GM23338 (cell line): ENCODE measurements around the gene CEP95. TPM values are rescaled to one million over a fixed set of nuclear protein-coding genes. Genes with fewer than 3 reads are reported as not detected.

Experiments
- ATAC-seq: fragments of 200-7000 bp; cut with Tn5 transposase; 3 replicates; pipeline ENCODE4 v1.9.1; 2020
- DNase-seq: peaks from one replicate; pipeline ENCODE4 v3.0.0-alpha.2; 2015; ENCODE audit warnings: low spot score
- H2AFZ ChIP-seq: fragments of 200-600 bp; sonication (generic); 2 replicates; pipeline ENCODE4 v1.8.0; 2016; ENCODE audit warnings: antibody characterized with exemption, mild to moderate bottlenecking, moderate library complexity
- H3F3A ChIP-seq: fragments of 200-600 bp; sonication (generic); replicated peaks from 2 replicates; pipeline ENCODE4 v1.8.0; 2017; ENCODE audit warnings: antibody characterized with exemption, mixed run types, low read depth
- H3K27ac ChIP-seq: fragments of 200-600 bp; sonication (generic); 2 replicates; pipeline ENCODE4 v1.6.1; 2016; ENCODE audit warnings: low read depth
- H3K27me3 ChIP-seq: fragments of 200-600 bp; sonication (generic); 2 replicates; pipeline ENCODE4 v1.8.0; 2016; ENCODE audit warnings: mild to moderate bottlenecking, mixed run types, moderate library complexity; ENCODE audit not compliant: insufficient read depth
- H3K36me3 ChIP-seq: fragments of 200-600 bp; sonication (generic); 2 replicates; pipeline ENCODE4 v1.8.0; 2016; ENCODE audit warnings: mild to moderate bottlenecking; ENCODE audit not compliant: insufficient read depth
- H3K4me1 ChIP-seq: fragments of 200-600 bp; sonication (generic); 2 replicates; pipeline ENCODE4 v1.8.0; 2016; ENCODE audit warnings: mild to moderate bottlenecking, moderate library complexity; ENCODE audit not compliant: insufficient read depth
- H3K4me2 ChIP-seq: fragments of 200-600 bp; sonication (generic); 2 replicates; pipeline ENCODE4 v1.7.1; 2017; ENCODE audit warnings: mixed run types
- H3K4me3 ChIP-seq: fragments of 200-600 bp; sonication (generic); 2 replicates; pipeline ENCODE4 v1.6.1; 2016; ENCODE audit warnings: mixed run types
- H3K79me2 ChIP-seq: fragments of 200-600 bp; sonication (generic); replicated peaks from 2 replicates; pipeline ENCODE4 v1.8.0; 2017; ENCODE audit warnings: mild to moderate bottlenecking; ENCODE audit not compliant: insufficient read depth
- H3K9me2 ChIP-seq: fragments of 200-600 bp; sonication (generic); 2 replicates; pipeline ENCODE4 v1.8.0; 2017; ENCODE audit not compliant: insufficient read depth
- H4K20me1 ChIP-seq: fragments of 200-600 bp; sonication (generic); replicated peaks from 2 replicates; pipeline ENCODE4 v1.8.0; 2017; ENCODE audit warnings: mild to moderate bottlenecking; ENCODE audit not compliant: insufficient read depth
- H3K27ac Mint-ChIP-seq: 2 replicates; pipeline ENCODE4 v1.8.0; 2020; ENCODE audit warnings: inconsistent platforms, mild to moderate bottlenecking, moderate library complexity, mixed read lengths
- H3K27me3 Mint-ChIP-seq: 3 replicates; pipeline ENCODE4 v1.8.0; 2022; ENCODE audit warnings: low read depth, mild to moderate bottlenecking, moderate library complexity, mixed read lengths, inconsistent platforms; ENCODE audit not compliant: insufficient read depth, poor library complexity
- H3K36me3 Mint-ChIP-seq: 3 replicates; pipeline ENCODE4 v1.8.0; 2021; ENCODE audit warnings: low read depth, mild to moderate bottlenecking, inconsistent platforms, moderate library complexity, mixed read lengths
- H3K4me1 Mint-ChIP-seq: 3 replicates; pipeline ENCODE4 v1.8.0; 2020; ENCODE audit warnings: mild to moderate bottlenecking, inconsistent platforms, mixed read lengths
- H3K4me3 Mint-ChIP-seq: 3 replicates; pipeline ENCODE4 v1.8.0; 2021; ENCODE audit warnings: moderate library complexity, mild to moderate bottlenecking, inconsistent platforms, mixed read lengths
- H3K9me3 Mint-ChIP-seq: 3 replicates; pipeline ENCODE4 v1.8.0; 2020; ENCODE audit warnings: moderate library complexity, mild to moderate bottlenecking, inconsistent platforms, mixed read lengths
- CREB1 ChIP-seq: fragments of 250-450 bp; sonication (Bioruptor Pico); IDR thresholded peaks from 2 replicates; pipeline ENCODE4 v1.5.0; 2020; ENCODE audit warnings: low read depth, mild to moderate bottlenecking, moderate library complexity
- CTCF ChIP-seq, 2 experiments: fragments of 200-600 bp in 1 of 2; sonication (generic) in 1 of 2; conservative IDR thresholded peaks; 2 replicates each; pipeline versions ENCODE4 v1.5.1 to v1.6.1; 2016 to 2017; ENCODE audit warnings: antibody characterized with exemption in 2 of 2, low read depth in 2 of 2, mild to moderate bottlenecking in 2 of 2, moderate library complexity in 1 of 2
- ETS1 ChIP-seq: IDR thresholded peaks from 2 replicates; pipeline ENCODE4 v1.6.1; 2016; ENCODE audit warnings: antibody characterized with exemption
- EZH2 ChIP-seq: fragments of 200-600 bp; sonication (generic); IDR thresholded peaks from one replicate; pipeline ENCODE4 v1.8.0; 2017; ENCODE audit warnings: antibody characterized with exemption, mild to moderate bottlenecking, low read depth; ENCODE audit not compliant: unreplicated experiment
- EZH2phosphoT487 ChIP-seq: fragments of 200-600 bp; sonication (generic); IDR thresholded peaks from one replicate; pipeline ENCODE4 v1.8.1; 2018; ENCODE audit warnings: antibody characterized with exemption; ENCODE audit not compliant: unreplicated experiment
- JUNB ChIP-seq: IDR thresholded peaks from one replicate; pipeline ENCODE4 v1.6.1; 2016; ENCODE audit warnings: antibody characterized with exemption; ENCODE audit not compliant: unreplicated experiment
- NANOG ChIP-seq: IDR thresholded peaks from 2 replicates; pipeline ENCODE4 v1.6.1; 2016; ENCODE audit warnings: antibody characterized with exemption, borderline replicate concordance
- POLR2AphosphoS5 ChIP-seq: IDR thresholded peaks from 2 replicates; pipeline ENCODE4 v1.6.1; 2016; ENCODE audit warnings: antibody characterized with exemption, low read depth
- REST ChIP-seq: IDR thresholded peaks from one replicate; pipeline ENCODE4 v1.6.1; 2018; ENCODE audit warnings: antibody characterized with exemption; ENCODE audit not compliant: unreplicated experiment
- STAT1 ChIP-seq: IDR thresholded peaks from one replicate; pipeline ENCODE4 v1.6.1; 2016; ENCODE audit warnings: antibody characterized with exemption; ENCODE audit not compliant: unreplicated experiment
- ZNF114 ChIP-seq: fragments of 250-450 bp; sonication (Bioruptor Pico); IDR thresholded peaks from 2 replicates; pipeline ENCODE4 v1.5.0; 2020; ENCODE audit warnings: mild to moderate bottlenecking, moderate library complexity
- ZNF331 ChIP-seq: fragments of 250-450 bp; sonication (Bioruptor Pico); IDR thresholded peaks from 2 replicates; pipeline ENCODE4 v1.5.0; 2020; ENCODE audit warnings: low read depth, mild to moderate bottlenecking, moderate library complexity
- polyA plus RNA-seq: library from polyadenylated mRNA; unstranded; fragments of >200 nt; fragmentation: Nextera tagmentation; extraction: Ambion mirVana; gene quantifications from 2 replicates; pipeline ENCODE4 v1.2.1, GENCODE V29; 2016
- total RNA-seq: library from RNA; depleted of rRNA; stranded (reverse); fragments of >200 nt; shearing (Covaris generic); gene quantifications from 2 replicates; pipeline ENCODE4 v1.2.3, GENCODE V29; 2014
- TF ChIP-seq, protein P1 (sequence below): fragments of 250-450 bp; sonication (Bioruptor Pico); IDR thresholded peaks from 2 replicates; pipeline ENCODE4 v1.5.0; 2020; ENCODE audit warnings: mild to moderate bottlenecking, moderate library complexity

The CEP95 gene
- total and polyA plus RNA-seq, 2 experiments from 2014 or later = 41.1 to 45.4 TPM

- Mint-ChIP-seq H3K9me3 (no peaks in the 10 kb centered on the region), H3K4me1 (no peaks in the 10 kb centered on the region; the same call in 2 of the 3 replicates), H3K27ac (no peak overlapping the region), H3K36me3 (peaks cover 36% of the 10 kb centered on the region; the same call in 2 of the 3 replicates), H3K27me3 (no peaks in the 10 kb centered on the region), H3K4me3 (no peak overlapping the region)
- H3K4me2 ChIP-seq = no peak overlapping the region
- H3K4me1 ChIP-seq = no peaks in the 10 kb centered on the region
- no peaks in the 10 kb centered on the region for H3K27me3 ChIP-seq
- no peak overlapping the region for H3K4me3 ChIP-seq
- no peak overlapping the region for H3K27ac ChIP-seq
- no peaks in the 10 kb centered on the region for H3K79me2 ChIP-seq
- H2AFZ ChIP-seq = no peak overlapping the region
- no peaks in the 10 kb centered on the region for H3K9me2 ChIP-seq
- no peak for ATAC-seq
- 0 out of 2 replicates have a peak, but pooled peaks cover 7% of the 10 kb centered on the region for H3K36me3 ChIP-seq
- no peaks in the 10 kb centered on the region; the same call in 1 of the 2 replicates for H4K20me1 ChIP-seq
- TF ChIP-seq POLR2AphosphoS5 = no peak
- no peak for TF ChIP-seq EZH2
- no peak for TF ChIP-seq EZH2phosphoT487
- TF ChIP-seq ZNF331 (CRISPR knock-in tag) = no peak
- TF ChIP-seq ZNF114 (CRISPR knock-in tag) = no peak
- no peak for TF ChIP-seq STAT1
- TF ChIP-seq, protein P1, sequence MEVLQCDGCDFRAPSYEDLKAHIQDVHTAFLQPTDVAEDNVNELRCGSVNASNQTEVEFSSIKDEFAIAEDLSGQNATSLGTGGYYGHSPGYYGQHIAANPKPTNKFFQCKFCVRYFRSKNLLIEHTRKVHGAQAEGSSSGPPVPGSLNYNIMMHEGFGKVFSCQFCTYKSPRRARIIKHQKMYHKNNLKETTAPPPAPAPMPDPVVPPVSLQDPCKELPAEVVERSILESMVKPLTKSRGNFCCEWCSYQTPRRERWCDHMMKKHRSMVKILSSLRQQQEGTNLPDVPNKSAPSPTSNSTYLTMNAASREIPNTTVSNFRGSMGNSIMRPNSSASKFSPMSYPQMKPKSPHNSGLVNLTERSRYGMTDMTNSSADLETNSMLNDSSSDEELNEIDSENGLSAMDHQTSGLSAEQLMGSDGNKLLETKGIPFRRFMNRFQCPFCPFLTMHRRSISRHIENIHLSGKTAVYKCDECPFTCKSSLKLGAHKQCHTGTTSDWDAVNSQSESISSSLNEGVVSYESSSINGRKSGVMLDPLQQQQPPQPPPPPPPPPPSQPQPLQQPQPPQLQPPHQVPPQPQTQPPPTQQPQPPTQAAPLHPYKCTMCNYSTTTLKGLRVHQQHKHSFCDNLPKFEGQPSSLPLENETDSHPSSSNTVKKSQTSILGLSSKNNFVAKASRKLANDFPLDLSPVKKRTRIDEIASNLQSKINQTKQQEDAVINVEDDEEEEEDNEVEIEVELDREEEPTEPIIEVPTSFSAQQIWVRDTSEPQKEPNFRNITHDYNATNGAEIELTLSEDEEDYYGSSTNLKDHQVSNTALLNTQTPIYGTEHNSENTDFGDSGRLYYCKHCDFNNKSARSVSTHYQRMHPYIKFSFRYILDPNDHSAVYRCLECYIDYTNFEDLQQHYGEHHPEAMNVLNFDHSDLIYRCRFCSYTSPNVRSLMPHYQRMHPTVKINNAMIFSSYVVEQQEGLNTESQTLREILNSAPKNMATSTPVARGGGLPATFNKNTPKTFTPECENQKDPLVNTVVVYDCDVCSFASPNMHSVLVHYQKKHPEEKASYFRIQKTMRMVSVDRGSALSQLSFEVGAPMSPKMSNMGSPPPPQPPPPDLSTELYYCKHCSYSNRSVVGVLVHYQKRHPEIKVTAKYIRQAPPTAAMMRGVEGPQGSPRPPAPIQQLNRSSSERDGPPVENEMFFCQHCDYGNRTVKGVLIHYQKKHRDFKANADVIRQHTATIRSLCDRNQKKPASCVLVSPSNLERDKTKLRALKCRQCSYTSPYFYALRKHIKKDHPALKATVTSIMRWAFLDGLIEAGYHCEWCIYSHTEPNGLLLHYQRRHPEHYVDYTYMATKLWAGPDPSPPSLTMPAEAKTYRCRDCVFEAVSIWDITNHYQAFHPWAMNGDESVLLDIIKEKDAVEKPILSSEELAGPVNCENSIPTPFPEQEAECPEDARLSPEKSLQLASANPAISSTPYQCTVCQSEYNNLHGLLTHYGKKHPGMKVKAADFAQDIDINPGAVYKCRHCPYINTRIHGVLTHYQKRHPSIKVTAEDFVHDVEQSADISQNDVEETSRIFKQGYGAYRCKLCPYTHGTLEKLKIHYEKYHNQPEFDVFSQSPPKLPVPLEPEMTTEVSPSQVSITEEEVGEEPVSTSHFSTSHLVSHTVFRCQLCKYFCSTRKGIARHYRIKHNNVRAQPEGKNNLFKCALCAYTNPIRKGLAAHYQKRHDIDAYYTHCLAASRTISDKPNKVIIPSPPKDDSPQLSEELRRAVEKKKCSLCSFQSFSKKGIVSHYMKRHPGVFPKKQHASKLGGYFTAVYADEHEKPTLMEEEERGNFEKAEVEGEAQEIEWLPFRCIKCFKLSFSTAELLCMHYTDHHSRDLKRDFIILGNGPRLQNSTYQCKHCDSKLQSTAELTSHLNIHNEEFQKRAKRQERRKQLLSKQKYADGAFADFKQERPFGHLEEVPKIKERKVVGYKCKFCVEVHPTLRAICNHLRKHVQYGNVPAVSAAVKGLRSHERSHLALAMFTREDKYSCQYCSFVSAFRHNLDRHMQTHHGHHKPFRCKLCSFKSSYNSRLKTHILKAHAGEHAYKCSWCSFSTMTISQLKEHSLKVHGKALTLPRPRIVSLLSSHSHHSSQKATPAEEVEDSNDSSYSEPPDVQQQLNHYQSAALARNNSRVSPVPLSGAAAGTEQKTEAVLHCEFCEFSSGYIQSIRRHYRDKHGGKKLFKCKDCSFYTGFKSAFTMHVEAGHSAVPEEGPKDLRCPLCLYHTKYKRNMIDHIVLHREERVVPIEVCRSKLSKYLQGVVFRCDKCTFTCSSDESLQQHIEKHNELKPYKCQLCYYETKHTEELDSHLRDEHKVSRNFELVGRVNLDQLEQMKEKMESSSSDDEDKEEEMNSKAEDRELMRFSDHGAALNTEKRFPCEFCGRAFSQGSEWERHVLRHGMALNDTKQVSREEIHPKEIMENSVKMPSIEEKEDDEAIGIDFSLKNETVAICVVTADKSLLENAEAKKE (CRISPR knock-in tag) = no peak
- TF ChIP-seq CTCF (conservative IDR thresholded peaks at IDR 0.05; ENCODE audit: low read depth in 2 of 2) = no peak
- no peak for TF ChIP-seq CREB1
- no peak for TF ChIP-seq NANOG
- no peak for TF ChIP-seq ETS1
- no peak for TF ChIP-seq JUNB
- TF ChIP-seq REST = no peak
- no peak for DNase-seq
- H3F3A ChIP-seq = no peaks in the 10 kb centered on the region
These were observed 66.4 kb downstream of the CEP95 start for GRCh38 chr17:64573214-64573613.
